Subcutaneous abdominal adipose tissue (tissue), 5 donors: ENCODE data around the gene SPOP.

Experiments used
- H3K27ac ChIP-seq: one replicate; pipeline ENCODE4 v1.7.0; 2013; ENCODE audit warnings: low read depth, mild to moderate bottlenecking, inconsistent platforms, low read length, moderate library complexity
- H3K27me3 ChIP-seq, 5 donors: one replicate each; pipeline ENCODE4 v1.7.0; 2013; ENCODE audit warnings: low read length in 5 of 5, inconsistent platforms in 1 of 5; ENCODE audit not compliant: control insufficient read depth in 5 of 5, insufficient read depth in 4 of 5
- H3K36me3 ChIP-seq, 5 donors: one replicate each; pipeline ENCODE4 v1.7.0; 2013; ENCODE audit warnings: low read length in 5 of 5; ENCODE audit not compliant: control insufficient read depth in 5 of 5, insufficient read depth in 5 of 5
- H3K4me1 ChIP-seq, 5 donors: one replicate each; pipeline ENCODE4 v1.7.0; 2013; ENCODE audit warnings: low read length in 5 of 5, mild to moderate bottlenecking in 3 of 5, moderate library complexity in 1 of 5; ENCODE audit not compliant: control insufficient read depth in 5 of 5, insufficient read depth in 5 of 5
- H3K4me3 ChIP-seq, 5 donors: one replicate each; pipeline ENCODE4 v1.7.0; 2013; ENCODE audit warnings: low read length in 5 of 5, low read depth in 1 of 5
- H3K9ac ChIP-seq, 5 donors: one replicate each; pipeline ENCODE4 v1.7.0; 2013; ENCODE audit warnings: low read length in 5 of 5, mild to moderate bottlenecking in 4 of 5, moderate library complexity in 3 of 5
- H3K9me3 ChIP-seq, 5 donors: one replicate each; pipeline ENCODE4 v1.7.0; 2013; ENCODE audit warnings: low read length in 5 of 5; ENCODE audit not compliant: control insufficient read depth in 5 of 5
- donor health status: healthy.
- donor health status: healthy.
- donor health status: healthy.
- donor health status: healthy.
- donor health status: healthy.

The SPOP gene

DNA sequence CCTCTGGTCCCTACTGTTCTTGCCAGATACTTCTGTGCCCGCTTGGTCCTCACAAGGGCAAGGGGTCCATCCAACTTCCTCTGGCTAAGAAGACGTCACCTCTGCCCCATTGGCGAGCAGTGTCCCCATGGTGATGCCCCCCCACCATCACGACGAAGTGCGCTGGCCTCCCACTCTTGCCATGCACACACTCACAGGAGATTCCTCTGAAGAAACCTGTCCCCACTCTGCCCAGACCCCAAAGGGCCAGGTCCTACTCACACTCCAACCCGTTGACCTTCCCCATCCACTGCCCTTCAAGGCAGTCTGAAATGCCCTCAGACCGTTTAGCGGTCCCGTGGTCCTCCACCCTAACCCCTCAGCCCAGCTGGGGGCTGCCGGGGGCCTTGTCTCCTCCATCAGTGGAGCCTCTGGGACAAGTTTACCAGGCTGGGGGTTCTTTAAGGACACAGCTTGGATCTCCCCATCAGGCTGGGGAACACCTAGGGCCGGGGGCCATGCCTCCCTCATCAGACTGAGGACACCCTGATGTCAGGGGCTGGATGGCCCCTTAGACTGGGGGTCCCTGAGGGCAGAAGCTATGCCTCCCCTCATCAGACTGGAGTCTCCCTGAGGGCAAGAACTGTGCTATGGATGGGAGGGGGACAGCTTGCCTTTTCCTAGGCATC lies 95.7 kb downstream of the SPOP start:
- H3K4me3 ChIP-seq, result no peak overlapping the region
- no peak overlapping the region for H3K9ac ChIP-seq
- H3K27ac ChIP-seq, result no peak overlapping the region
- peaks cover 0 to 4% (median 0%) of the 10 kb centered on the region in 5 donors for H3K36me3 ChIP-seq
- no peaks in the 10 kb centered on the region for H3K9me3 ChIP-seq
- H3K4me1 ChIP-seq, result peaks cover 0 to 8% (median 8%) of the 10 kb centered on the region in 5 donors
- H3K27me3 ChIP-seq, result peaks cover 0 to 4% (median 0%) of the 10 kb centered on the region in 5 donors

DNA sequence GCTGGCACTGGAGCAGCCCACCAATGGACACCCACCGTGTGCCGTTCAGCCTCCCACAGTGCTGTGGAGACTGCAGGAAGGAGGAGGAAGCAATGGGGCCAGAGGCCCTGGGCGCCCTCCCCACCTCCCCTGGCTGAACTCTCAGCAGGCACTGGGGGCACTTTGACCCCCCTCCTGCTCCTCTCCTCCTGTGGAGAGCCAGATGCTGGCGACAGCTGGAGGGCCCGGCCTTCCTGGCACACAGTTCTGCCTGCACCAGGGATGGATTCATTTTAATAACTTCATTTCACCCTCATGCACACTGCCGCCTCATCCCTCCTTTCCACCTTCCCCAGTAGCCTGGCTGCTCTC lies 96.3 kb downstream of the SPOP start:
- Histone ChIP-seq H3K4me3 (no peak overlapping the region), H3K27me3 (peaks cover 0 to 7% (median 0%) of the 10 kb centered on the region in 5 donors), H3K9ac (no peak overlapping the region), H3K9me3 (no peaks in the 10 kb centered on the region), H3K27ac (no peak overlapping the region), H3K36me3 (peaks cover 0 to 4% (median 0%) of the 10 kb centered on the region in 5 donors), H3K4me1 (peaks cover 0 to 14% (median 13%) of the 10 kb centered on the region in 5 donors)

DNA sequence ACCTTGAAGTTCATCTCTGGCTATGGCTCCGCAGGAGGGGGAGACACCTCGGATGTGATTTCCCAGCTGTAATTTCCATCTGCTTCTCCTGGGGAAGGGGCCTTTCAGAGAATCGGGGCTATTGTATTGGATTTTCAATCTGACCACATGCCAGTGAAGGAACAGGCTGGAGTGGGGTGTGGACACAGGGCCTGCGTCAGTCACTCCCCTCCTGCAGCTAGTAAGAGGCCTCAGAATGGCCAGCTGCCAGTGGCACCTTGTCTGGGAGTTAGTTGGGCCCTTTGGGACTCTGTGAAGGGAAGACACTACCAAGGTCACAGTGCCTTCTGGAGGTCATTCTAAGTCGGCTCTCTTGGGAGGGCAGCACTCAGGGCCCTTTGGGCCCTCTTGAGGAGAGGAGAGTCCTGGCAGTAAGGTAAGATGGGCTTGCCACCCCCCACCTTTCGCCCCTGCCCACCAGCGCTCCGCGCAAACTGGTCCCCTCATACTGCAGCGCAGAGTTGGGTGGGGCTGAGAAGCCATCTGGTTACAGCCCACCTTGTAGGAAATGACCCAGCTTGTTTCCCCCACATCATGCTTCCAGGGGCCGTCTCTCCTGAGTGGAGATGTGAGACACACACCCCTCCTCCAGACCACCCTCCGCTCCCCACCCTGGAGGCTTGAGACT lies 96.8 kb downstream of the SPOP start:
- H3K4me1 ChIP-seq, result peaks cover 0 to 19% (median 17%) of the 10 kb centered on the region in 5 donors
- H3K27me3 ChIP-seq, result peaks cover 0 to 7% (median 0%) of the 10 kb centered on the region in 5 donors
- H3K27ac ChIP-seq, result no peak overlapping the region
- no peak overlapping the region for H3K9ac ChIP-seq
- H3K36me3 ChIP-seq, result peaks cover 0 to 4% (median 0%) of the 10 kb centered on the region in 5 donors
- H3K4me3 ChIP-seq, result no peak overlapping the region
- no peaks in the 10 kb centered on the region for H3K9me3 ChIP-seq

DNA sequence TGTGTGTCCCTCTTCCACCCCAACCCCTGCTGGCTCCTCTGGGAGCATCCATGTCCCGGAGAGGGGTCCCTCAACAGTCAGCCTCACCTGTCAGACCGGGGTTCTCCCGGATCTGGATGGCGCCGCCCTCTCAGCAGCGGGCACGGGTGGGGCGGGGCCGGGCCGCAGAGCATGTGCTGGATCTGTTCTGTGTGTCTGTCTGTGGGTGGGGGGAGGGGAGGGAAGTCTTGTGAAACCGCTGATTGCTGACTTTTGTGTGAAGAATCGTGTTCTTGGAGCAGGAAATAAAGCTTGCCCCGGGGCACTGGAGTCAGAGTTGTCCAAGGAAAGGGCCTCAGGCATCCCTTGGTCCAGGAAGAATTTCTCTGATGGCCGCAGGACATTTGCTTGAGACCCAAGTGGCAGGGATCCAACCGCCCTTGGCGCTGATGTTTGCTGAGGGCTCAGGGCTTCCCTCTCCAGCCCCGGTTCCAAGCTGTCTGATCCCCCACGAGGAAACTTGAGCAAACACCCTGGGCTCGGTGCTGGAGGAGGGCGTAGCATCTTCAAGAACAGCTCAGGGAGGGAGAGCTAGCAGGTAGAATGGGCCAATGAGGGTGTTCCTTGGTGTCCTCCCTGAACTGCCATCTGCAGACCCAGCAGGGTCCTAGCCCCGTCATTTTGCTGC lies 97.7 kb downstream of the SPOP start:
- Histone ChIP-seq H3K36me3 (peaks cover 0 to 4% (median 0%) of the 10 kb centered on the region in 5 donors), H3K9ac (no peak overlapping the region), H3K27ac (no peak overlapping the region), H3K4me1 (peaks cover 0 to 27% (median 22%) of the 10 kb centered on the region in 5 donors), H3K4me3 (no peak overlapping the region), H3K27me3 (peaks cover 0 to 7% (median 0%) of the 10 kb centered on the region in 5 donors), H3K9me3 (no peaks in the 10 kb centered on the region)

DNA sequence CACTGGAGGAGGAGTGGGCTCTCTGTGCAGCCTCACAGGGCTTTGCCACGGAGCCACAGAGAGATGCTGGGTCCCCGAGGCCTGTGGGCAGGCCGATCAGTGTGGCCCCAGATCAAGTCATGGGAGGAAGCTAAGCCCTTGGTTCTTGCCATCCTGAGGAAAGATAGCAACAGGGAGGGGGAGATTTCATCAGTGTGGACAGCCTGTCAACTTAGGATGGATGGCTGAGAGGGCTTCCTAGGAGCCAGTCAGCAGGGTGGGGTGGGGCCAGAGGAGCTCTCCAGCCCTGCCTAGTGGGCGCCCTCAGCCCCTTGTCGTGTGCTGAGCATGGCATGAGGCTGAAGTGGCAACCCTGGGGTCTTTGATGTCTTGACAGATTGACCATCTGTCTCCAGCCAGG lies 98.4 kb downstream of the SPOP start:
- Histone ChIP-seq H3K4me1 (peaks cover 0 to 31% (median 26%) of the 10 kb centered on the region in 5 donors), H3K9me3 (no peaks in the 10 kb centered on the region), H3K4me3 (no peak overlapping the region), H3K27ac (no peak overlapping the region), H3K27me3 (peaks cover 0 to 7% (median 0%) of the 10 kb centered on the region in 5 donors), H3K36me3 (peaks cover 0 to 4% (median 0%) of the 10 kb centered on the region in 5 donors), H3K9ac (no peak overlapping the region)

DNA sequence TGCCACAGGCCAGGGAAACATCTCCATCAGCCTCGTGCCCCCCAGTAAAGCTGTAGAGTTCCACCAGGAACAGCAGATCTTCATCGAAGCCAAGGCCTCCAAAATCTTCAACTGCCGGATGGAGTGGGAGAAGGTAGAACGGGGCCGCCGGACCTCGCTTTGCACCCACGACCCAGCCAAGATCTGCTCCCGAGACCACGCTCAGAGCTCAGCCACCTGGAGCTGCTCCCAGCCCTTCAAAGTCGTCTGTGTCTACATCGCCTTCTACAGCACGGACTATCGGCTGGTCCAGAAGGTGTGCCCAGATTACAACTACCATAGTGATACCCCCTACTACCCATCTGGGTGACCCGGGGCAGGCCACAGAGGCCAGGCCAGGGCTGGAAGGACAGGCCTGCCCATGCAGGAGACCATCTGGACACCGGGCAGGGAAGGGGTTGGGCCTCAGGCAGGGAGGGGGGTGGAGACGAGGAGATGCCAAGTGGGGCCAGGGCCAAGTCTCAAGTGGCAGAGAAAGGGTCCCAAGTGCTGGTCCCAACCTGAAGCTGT lies 98.9 kb downstream of the SPOP start:
- Histone ChIP-seq H3K27me3 (peaks cover 0 to 7% (median 0%) of the 10 kb centered on the region in 5 donors), H3K4me3 (no peak overlapping the region), H3K9ac (no peak overlapping the region), H3K9me3 (no peaks in the 10 kb centered on the region), H3K4me1 (peaks cover 0 to 31% (median 26%) of the 10 kb centered on the region in 5 donors), H3K36me3 (peaks cover 0 to 4% (median 0%) of the 10 kb centered on the region in 5 donors), H3K27ac (no peak overlapping the region)

DNA sequence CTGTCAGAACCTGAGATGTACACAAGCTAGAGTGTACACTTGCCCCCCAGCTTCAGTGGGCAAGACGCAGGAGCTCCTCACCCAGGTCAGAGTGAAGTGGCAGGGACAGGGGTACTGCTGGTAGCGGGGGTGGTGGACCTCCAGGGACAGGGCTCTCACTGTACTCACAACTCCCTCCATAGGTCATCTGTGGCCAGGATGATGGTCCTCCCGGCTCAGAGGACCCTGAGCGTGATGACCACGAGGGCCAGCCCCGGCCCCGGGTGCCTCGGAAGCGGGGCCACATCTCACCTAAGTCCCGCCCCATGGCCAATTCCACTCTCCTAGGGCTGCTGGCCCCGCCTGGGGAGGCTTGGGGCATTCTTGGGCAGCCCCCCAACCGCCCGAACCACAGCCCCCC lies 99.5 kb downstream of the SPOP start:
- Histone ChIP-seq H3K9ac (no peak overlapping the region), H3K27ac (no peak overlapping the region), H3K36me3 (peaks cover 0 to 4% (median 0%) of the 10 kb centered on the region in 5 donors), H3K27me3 (peaks cover 0 to 7% (median 2%) of the 10 kb centered on the region in 5 donors), H3K9me3 (no peaks in the 10 kb centered on the region), H3K4me3 (no peak overlapping the region), H3K4me1 (peaks cover 0 to 31% (median 26%) of the 10 kb centered on the region in 5 donors)

DNA sequence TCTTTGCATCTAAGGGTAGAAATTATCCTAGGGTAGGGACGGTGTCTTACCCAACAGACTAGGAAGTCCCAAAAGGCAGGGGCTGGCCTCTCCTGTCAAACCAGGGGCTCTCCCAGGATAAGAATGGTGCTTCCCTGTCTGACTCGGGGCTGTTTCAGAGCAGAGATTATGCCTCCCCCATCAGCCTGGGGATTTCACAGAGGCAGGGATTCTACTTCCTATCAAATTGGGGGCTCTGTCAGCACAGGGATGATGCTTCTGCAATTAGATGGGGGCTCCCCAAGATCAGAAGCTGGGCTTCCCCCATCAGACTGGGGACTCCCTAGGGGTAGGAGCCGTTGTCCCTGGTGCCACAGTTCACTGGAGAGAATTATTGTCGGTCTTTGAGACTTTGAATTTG lies 99.9 kb downstream of the SPOP start:
- peaks cover 0 to 4% (median 0%) of the 10 kb centered on the region in 5 donors for H3K36me3 ChIP-seq
- H3K9ac ChIP-seq, result no peak overlapping the region
- H3K4me3 ChIP-seq, result peak overlapping the region in 1 of 5 donors; percentile 71
- H3K4me1 ChIP-seq, result peaks cover 0 to 31% (median 26%) of the 10 kb centered on the region in 5 donors
- no peak overlapping the region for H3K27ac ChIP-seq
- no peaks in the 10 kb centered on the region for H3K9me3 ChIP-seq
- H3K27me3 ChIP-seq, result peaks cover 0 to 7% (median 3%) of the 10 kb centered on the region in 5 donors

DNA sequence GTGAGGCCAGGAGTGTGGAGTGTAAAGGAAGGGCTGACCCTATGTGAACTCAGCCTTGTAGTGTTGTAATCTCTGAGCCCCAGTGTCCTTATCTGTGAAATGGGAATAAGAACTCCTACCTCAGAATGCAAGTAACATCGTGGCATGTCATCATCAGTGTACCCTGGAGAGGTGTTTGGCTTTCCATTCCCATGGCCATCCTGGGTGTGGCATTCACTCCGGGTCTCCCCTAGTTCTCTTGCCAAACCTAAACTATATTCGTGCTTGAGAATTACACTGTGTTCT lies 100.3 kb downstream of the SPOP start:
- Histone ChIP-seq H3K36me3 (peaks cover 0 to 4% (median 0%) of the 10 kb centered on the region in 5 donors), H3K27ac (no peak overlapping the region), H3K9me3 (no peaks in the 10 kb centered on the region), H3K4me3 (peak overlapping the region in 4 of 5 donors; percentile 71 to 79 (median 72)), H3K4me1 (peaks cover 0 to 31% (median 26%) of the 10 kb centered on the region in 5 donors), H3K9ac (peak overlapping the region in 2 of 5 donors; percentile 63 to 80), H3K27me3 (peaks cover 0 to 7% (median 3%) of the 10 kb centered on the region in 5 donors)
